H1 (cell line): ENCODE results near the gene GLI1.

Experiments
- POLR2A ChIP-seq, 2 experiments: IDR thresholded peaks; 1 replicate in 1 of 2; 2 replicates in 1 of 2; pipeline ENCODE4 v1.6.1; 2011; ENCODE audit warnings: low read depth in 2 of 2, low read length in 2 of 2, mild to moderate bottlenecking in 2 of 2; ENCODE audit errors: control extremely low read depth in 1 of 2
- POLR2AphosphoS5 ChIP-seq: IDR thresholded peaks from 2 replicates; pipeline ENCODE4 v1.6.1; 2011; ENCODE audit warnings: low read depth, low read length
- TAF1 ChIP-seq: IDR thresholded peaks from 2 replicates; pipeline ENCODE4 v1.6.1; 2011; ENCODE audit warnings: mild to moderate bottlenecking, low read depth, low read length
- TF ChIP-seq, protein P1 (sequence below): IDR thresholded peaks from 2 replicates; pipeline ENCODE4 v1.6.1; 2011; ENCODE audit warnings: low read depth, mild to moderate bottlenecking, low read length; ENCODE audit not compliant: insufficient read depth
- TF ChIP-seq, protein P2 (sequence below), 3 experiments: IDR thresholded peaks; 1 replicate in 2 of 3; 2 replicates in 1 of 3; pipeline versions ENCODE4 v1.5.1 to v1.6.1; 2011; ENCODE audit warnings: low read length in 3 of 3, mild to moderate bottlenecking in 3 of 3, inconsistent platforms in 2 of 3, low read depth in 1 of 3, moderate library complexity in 1 of 3; ENCODE audit not compliant: insufficient read depth in 1 of 3; ENCODE audit errors: control extremely low read depth in 1 of 3

DNA sequence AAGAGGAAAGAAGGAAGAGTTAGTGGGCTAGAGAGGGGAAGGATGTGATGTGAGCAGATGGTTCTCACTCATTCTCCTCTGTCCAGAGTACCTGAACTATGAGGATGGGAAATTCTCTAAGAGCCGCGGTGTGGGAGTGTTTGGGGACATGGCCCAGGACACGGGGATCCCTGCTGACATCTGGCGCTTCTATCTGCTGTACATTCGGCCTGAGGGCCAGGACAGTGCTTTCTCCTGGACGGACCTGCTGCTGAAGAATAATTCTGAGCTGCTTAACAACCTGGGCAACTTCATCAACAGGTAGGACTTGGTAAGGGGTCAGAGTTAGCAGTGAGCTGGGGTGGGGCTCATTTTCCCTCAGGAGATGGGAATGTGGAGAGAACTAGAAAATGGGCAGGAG lies 53.1 kb downstream of the GLI1 start:
- TF ChIP-seq TAF1 = no peak
- 0 out of 3 replicates have a peak, but pooled peaks of 1 of the 2 experiments have one; percentile 41 for TF ChIP-seq POLR2A (IDR thresholded peaks at IDR 0.05; ENCODE audit: control extremely low read depth in 1 of 2, low read depth in 2 of 2, low read length in 2 of 2)
- TF ChIP-seq POLR2AphosphoS5 = no peak
- TF ChIP-seq, protein P1, sequence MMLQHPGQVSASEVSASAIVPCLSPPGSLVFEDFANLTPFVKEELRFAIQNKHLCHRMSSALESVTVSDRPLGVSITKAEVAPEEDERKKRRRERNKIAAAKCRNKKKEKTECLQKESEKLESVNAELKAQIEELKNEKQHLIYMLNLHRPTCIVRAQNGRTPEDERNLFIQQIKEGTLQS = no peak
- TF ChIP-seq, protein P2, sequence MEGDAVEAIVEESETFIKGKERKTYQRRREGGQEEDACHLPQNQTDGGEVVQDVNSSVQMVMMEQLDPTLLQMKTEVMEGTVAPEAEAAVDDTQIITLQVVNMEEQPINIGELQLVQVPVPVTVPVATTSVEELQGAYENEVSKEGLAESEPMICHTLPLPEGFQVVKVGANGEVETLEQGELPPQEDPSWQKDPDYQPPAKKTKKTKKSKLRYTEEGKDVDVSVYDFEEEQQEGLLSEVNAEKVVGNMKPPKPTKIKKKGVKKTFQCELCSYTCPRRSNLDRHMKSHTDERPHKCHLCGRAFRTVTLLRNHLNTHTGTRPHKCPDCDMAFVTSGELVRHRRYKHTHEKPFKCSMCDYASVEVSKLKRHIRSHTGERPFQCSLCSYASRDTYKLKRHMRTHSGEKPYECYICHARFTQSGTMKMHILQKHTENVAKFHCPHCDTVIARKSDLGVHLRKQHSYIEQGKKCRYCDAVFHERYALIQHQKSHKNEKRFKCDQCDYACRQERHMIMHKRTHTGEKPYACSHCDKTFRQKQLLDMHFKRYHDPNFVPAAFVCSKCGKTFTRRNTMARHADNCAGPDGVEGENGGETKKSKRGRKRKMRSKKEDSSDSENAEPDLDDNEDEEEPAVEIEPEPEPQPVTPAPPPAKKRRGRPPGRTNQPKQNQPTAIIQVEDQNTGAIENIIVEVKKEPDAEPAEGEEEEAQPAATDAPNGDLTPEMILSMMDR (IDR thresholded peaks at IDR 0.05; ENCODE audit: control extremely low read depth in 1 of 3, insufficient read depth in 1 of 3, low read depth in 1 of 3, low read length in 3 of 3) = no peak
